HEK293 (cell line): ENCODE data around the gene MED16.

Experiments used
- ATF2 ChIP-seq: fragments of 450-650 bp; formaldehyde crosslinking; IDR thresholded peaks from 2 replicates; pipeline ENCODE4 v1.5.1; 2016; ENCODE audit warnings: missing biosample characterization, missing genetic modification characterization, low read depth
- GLI4 ChIP-seq: fragments of 450-650 bp; formaldehyde crosslinking; IDR thresholded peaks from 2 replicates; pipeline ENCODE4 v1.5.1; 2016; ENCODE audit warnings: missing biosample characterization, missing genetic modification characterization
- GLIS2 ChIP-seq: fragments of 450-650 bp; formaldehyde crosslinking; IDR thresholded peaks from 2 replicates; pipeline ENCODE4 v1.5.1; 2016; ENCODE audit warnings: missing biosample characterization, missing genetic modification characterization
- PRDM4 ChIP-seq: fragments of 450-650 bp; formaldehyde crosslinking; IDR thresholded peaks from 2 replicates; pipeline ENCODE4 v1.5.1; 2017; ENCODE audit warnings: missing biosample characterization, missing genetic modification characterization
- REST ChIP-seq: fragments of 450-650 bp; formaldehyde crosslinking; IDR thresholded peaks from 2 replicates; pipeline ENCODE4 v1.5.1; 2016; ENCODE audit warnings: missing biosample characterization, missing genetic modification characterization
- TCF7L2 ChIP-seq: IDR thresholded peaks from 2 replicates; pipeline ENCODE4 v1.6.1; 2011; ENCODE audit warnings: low read depth, mild to moderate bottlenecking, inconsistent platforms, low read length, moderate library complexity, borderline replicate concordance
- ZBTB17 ChIP-seq: fragments of 450-650 bp; formaldehyde crosslinking; IDR thresholded peaks from 2 replicates; pipeline ENCODE4 v1.5.1; 2016; ENCODE audit warnings: missing biosample characterization, missing genetic modification characterization
- ZBTB20 ChIP-seq: fragments of 450-650 bp; formaldehyde crosslinking; IDR thresholded peaks from 2 replicates; pipeline ENCODE4 v1.5.1; 2016; ENCODE audit warnings: missing biosample characterization, missing genetic modification characterization
- ZBTB26 ChIP-seq: fragments of 450-650 bp; formaldehyde crosslinking; optimal IDR thresholded peaks from 2 replicates; pipeline ENCODE3; 2016; ENCODE audit warnings: missing biosample characterization, mild to moderate bottlenecking, missing genetic modification characterization
- ZEB2 ChIP-seq: fragments of 450-650 bp; formaldehyde crosslinking; IDR thresholded peaks from 2 replicates; pipeline ENCODE4 v1.5.1; 2016; ENCODE audit warnings: missing biosample characterization, missing genetic modification characterization
- ZFP69B ChIP-seq: fragments of 450-650 bp; formaldehyde crosslinking; IDR thresholded peaks from 2 replicates; pipeline ENCODE4 v1.5.1; 2016; ENCODE audit warnings: missing biosample characterization, missing genetic modification characterization
- ZNF140 ChIP-seq: fragments of 450-650 bp; formaldehyde crosslinking; IDR thresholded peaks from 2 replicates; pipeline ENCODE4 v1.5.1; 2016; ENCODE audit warnings: missing biosample characterization, missing genetic modification characterization
- ZNF155 ChIP-seq: fragments of 450-650 bp; formaldehyde crosslinking; IDR thresholded peaks from 2 replicates; pipeline ENCODE4 v1.5.1; 2016; ENCODE audit warnings: missing biosample characterization, missing genetic modification characterization
- ZNF221 ChIP-seq: fragments of 450-650 bp; formaldehyde crosslinking; IDR thresholded peaks from 2 replicates; pipeline ENCODE4 v1.5.1; 2017; ENCODE audit warnings: missing biosample characterization, missing genetic modification characterization, borderline replicate concordance
- ZNF398 ChIP-seq: fragments of 450-650 bp; formaldehyde crosslinking; IDR thresholded peaks from 2 replicates; pipeline ENCODE4 v1.5.1; 2017; ENCODE audit warnings: missing biosample characterization, missing genetic modification characterization
- ZNF544 ChIP-seq: fragments of 450-650 bp; formaldehyde crosslinking; IDR thresholded peaks from 2 replicates; pipeline ENCODE4 v1.5.0; 2017; ENCODE audit warnings: missing biosample characterization, missing genetic modification characterization
- ZNF596 ChIP-seq: fragments of 450-650 bp; IDR thresholded peaks from 2 replicates; pipeline ENCODE4 v1.5.0; 2018; ENCODE audit warnings: missing biosample characterization, mild to moderate bottlenecking, missing genetic modification characterization, moderate library complexity
- ZNF660 ChIP-seq: fragments of 450-650 bp; IDR thresholded peaks from 2 replicates; pipeline ENCODE4 v1.5.1; 2018; ENCODE audit warnings: missing biosample characterization, mild to moderate bottlenecking, missing genetic modification characterization
- ZNF777 ChIP-seq: fragments of 450-650 bp; formaldehyde crosslinking; IDR thresholded peaks from 2 replicates; pipeline ENCODE4 v1.5.1; 2017; ENCODE audit warnings: missing biosample characterization, missing genetic modification characterization, borderline replicate concordance

Gene MED16

GRCh38 chr19:926589-927350, 33.8 kb upstream of the MED16 start (continued):
- TF ChIP-seq ZNF398 (tag by site-specific recombination): peak; percentile 40; the same call in 1 of the 2 replicates
- TF ChIP-seq ZBTB26: peak; percentile 37
- no peak for TF ChIP-seq ZNF596 (tag by site-specific recombination)
- no peak for TF ChIP-seq ZFP69B (tag by site-specific recombination)
- TF ChIP-seq ZNF660: no peak
- no peak for TF ChIP-seq ZBTB17 (tag by site-specific recombination)
- TF ChIP-seq ZNF140 (tag by site-specific recombination): no peak
- TF ChIP-seq TCF7L2: no peak
- TF ChIP-seq ZNF221 (tag by site-specific recombination): no peak
- no peak for TF ChIP-seq GLI4 (tag by site-specific recombination)
- no peak for TF ChIP-seq REST (tag by site-specific recombination)
- peak; percentile 51; the same call in 1 of the 2 replicates for TF ChIP-seq GLIS2 (tag by site-specific recombination)
- no peak for TF ChIP-seq ZEB2 (tag by site-specific recombination)
- no peak for TF ChIP-seq ATF2 (tag by site-specific recombination)
- TF ChIP-seq ZNF544 (tag by site-specific recombination): no peak
- no peak for TF ChIP-seq ZNF777
- peak; percentile 63; the same call in 1 of the 2 replicates for TF ChIP-seq ZBTB20
- no peak for TF ChIP-seq ZNF155 (tag by site-specific recombination)
- peak; percentile 64 for TF ChIP-seq PRDM4
